BLaER1 treated with 17β-estradiol and CSF1 and Interleukin-3, amounts not matched to agents 10 nM and 100 nM (cell line): Measurements from ENCODE around the gene RNASE11.

Source experiments
- H3K27ac ChIP-seq, 11 experiments: shearing (Covaris generic); formaldehyde crosslinking; 2 replicates each; pipeline ENCODE4 v1.8.1; 2022
- H3K27me3 ChIP-seq, 11 experiments: shearing (Covaris generic); formaldehyde crosslinking; 2 replicates each; pipeline ENCODE4 v1.8.1; 2022
- H3K36me3 ChIP-seq, 11 experiments: shearing (Covaris generic); formaldehyde crosslinking; 2 replicates each; pipeline ENCODE4 v1.8.1; 2022
- H3K4me1 ChIP-seq, 10 experiments: shearing (Covaris generic); formaldehyde crosslinking; 2 replicates each; pipeline ENCODE4 v1.8.1; 2022
- H3K4me2 ChIP-seq, 11 experiments: shearing (Covaris generic); formaldehyde crosslinking; 2 replicates each; pipeline ENCODE4 v1.8.1; 2022
- H3K4me3 ChIP-seq, 10 experiments: shearing (Covaris generic); formaldehyde crosslinking; 2 replicates each; pipeline ENCODE4 v1.8.1; 2022
- H3K9ac ChIP-seq, 11 experiments: shearing (Covaris generic); formaldehyde crosslinking; 2 replicates each; pipeline ENCODE4 v1.8.1; 2022
- H3K9me3 ChIP-seq, 11 experiments: shearing (Covaris generic); formaldehyde crosslinking; replicated peaks in 1 of 11; 2 replicates each; pipeline ENCODE4 v1.8.1; 2022
- H4K20me1 ChIP-seq, 11 experiments: shearing (Covaris generic); formaldehyde crosslinking; 2 replicates each; pipeline ENCODE4 v1.8.1; 2022
- Cebpa-rat ChIP-seq, 11 experiments: shearing (Covaris generic); IDR thresholded peaks; 2 replicates each; pipeline ENCODE4 v1.8.1; 2022

The RNASE11 gene

DNA sequence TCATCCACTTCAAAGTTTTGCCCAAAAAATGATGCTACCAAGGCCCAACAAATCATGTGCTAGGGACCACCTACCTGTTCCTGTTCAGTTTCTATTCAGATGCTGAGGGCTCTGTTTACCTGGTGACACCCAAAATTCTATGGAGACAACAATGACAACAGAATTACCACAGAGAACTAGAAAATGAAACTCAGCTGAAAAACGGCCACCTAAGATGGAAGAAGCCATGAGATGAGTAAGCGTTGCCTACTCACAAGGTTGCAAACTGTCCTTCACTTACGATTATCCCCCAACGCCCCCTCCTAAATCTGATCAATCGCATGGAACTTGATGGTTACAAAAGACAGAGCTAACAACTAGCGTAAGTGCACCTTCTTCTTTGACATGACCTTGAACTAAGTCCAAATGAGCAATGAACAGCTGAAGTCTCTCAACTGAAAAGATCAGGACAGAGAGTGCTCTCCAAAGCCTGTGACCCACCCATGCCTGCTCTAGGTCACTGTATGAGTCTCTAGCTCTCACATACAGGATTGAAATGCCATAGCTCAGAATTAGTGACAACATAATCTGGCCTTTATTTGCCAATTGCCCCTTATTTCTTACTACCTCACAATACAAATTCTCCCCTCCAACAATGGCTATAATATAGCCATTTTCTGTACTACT is at the start of gene RNASE11:
RNASE11 (minus strand) TSS at position 513 of the 666 bp plus-strand sequence.
- Histone ChIP-seq H3K4me3 (no peak within 1 kb of the TSS), H4K20me1 (no peaks in the 10 kb centered on the region), H3K27ac (no peak within 1 kb of the TSS), H3K4me1 (peaks cover 0 to 3% (median 0%) of the 10 kb centered on the region in 10 experiments; a peak in 2 of 20 replicates), H3K9ac (no peak within 1 kb of the TSS), H3K9me3 (peaks cover 0 to 14% (median 0%) of the 10 kb centered on the region in 11 experiments; a peak in 2 of 22 replicates), H3K27me3 (no peaks in the 10 kb centered on the region), H3K36me3 (no peaks in the 10 kb centered on the region), H3K4me2 (no peak within 1 kb of the TSS)
- TF ChIP-seq Cebpa-rat (IDR thresholded peaks at IDR 0.05) = no peak

DNA sequence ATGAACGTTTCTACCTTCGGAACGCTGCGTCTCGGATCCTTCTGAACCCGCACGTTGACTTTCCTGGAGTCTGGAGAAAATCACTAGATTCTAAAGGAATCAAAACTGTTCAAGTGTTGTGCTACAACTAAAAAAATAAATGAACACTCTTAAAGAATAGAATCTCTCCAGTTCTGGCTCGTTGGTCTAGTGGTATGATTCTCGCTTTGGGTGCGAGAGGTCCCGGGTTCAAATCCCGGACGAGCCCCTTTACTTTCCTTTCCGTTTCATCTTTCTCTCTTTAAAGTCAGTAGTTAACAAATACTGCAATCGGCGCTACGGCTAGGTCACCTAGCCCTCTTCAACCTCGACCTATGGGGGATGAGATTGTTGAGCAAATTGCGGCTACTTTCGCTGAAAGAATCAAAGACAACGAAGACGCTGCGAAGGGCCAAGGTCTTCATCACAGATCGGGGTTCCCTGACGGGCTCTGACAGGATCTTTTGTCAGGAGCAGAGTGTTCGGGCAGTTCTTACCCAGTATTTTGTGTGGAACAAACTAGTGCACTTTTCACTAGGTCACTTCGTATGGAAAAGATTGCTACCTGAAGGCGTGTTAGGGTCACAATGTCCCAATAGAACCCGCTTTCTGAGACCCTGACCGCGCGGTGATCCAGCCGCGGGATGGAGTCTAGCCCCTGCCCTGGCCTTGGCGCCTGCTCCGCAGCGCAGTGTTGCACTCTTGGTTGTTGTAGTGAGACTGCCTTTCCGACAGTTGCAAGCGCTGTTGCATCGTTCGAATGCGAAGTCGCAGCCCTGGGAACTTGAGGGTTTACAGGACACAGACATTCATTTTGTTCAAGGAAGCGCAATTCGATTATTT is 45.3 kb upstream of the RNASE11 start:
- Histone ChIP-seq H3K27ac (no peak overlapping the region), H3K27me3 (peaks cover 54 to 68% (median 63%) of the 10 kb centered on the region in 11 experiments), H3K36me3 (no peaks in the 10 kb centered on the region), H3K9me3 (peaks cover 18 to 33% (median 27%) of the 10 kb centered on the region in 11 experiments), H3K4me3 (peak overlapping the region; percentile 28 to 65 (median 52); a peak in 16 of 20 replicates), H4K20me1 (peaks cover 0 to 7% (median 0%) of the 10 kb centered on the region in 11 experiments; a peak in 2 of 22 replicates), H3K9ac (no peak overlapping the region), H3K4me2 (peak overlapping the region; percentile 70 to 92 (median 85)), H3K4me1 (peaks cover 11 to 25% (median 21%) of the 10 kb centered on the region in 10 experiments)
- TF ChIP-seq Cebpa-rat (IDR thresholded peaks at IDR 0.05) = no peak

DNA sequence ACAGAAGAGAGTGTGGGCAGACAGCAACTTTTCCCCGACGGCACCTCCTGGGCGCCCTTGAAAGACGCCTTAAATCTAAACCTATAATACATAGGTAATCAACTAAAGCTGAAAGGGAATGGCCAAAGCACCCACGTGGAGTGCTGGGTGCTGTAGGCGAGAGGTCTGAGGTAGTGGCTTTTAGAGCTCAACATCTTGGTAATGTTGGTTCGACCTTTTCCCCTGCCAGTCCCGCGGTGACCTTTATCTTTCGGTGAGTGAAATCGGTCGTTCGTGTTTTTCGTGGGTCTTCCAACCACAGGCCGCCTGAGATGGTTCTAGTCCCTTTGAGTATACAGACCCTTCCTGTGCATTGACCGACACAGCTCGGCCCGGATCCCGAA is 44.6 kb upstream of the RNASE11 start:
- Histone ChIP-seq H3K4me2 (peak overlapping the region; percentile 70 to 92 (median 85)), H3K27ac (no peak overlapping the region), H3K4me3 (peak overlapping the region; percentile 28 to 65 (median 52); a peak in 18 of 20 replicates), H3K27me3 (peaks cover 60 to 74% (median 69%) of the 10 kb centered on the region in 11 experiments), H3K36me3 (no peaks in the 10 kb centered on the region), H3K9me3 (peaks cover 18 to 33% (median 27%) of the 10 kb centered on the region in 11 experiments), H3K4me1 (peaks cover 11 to 25% (median 21%) of the 10 kb centered on the region in 10 experiments), H4K20me1 (peaks cover 0 to 7% (median 0%) of the 10 kb centered on the region in 11 experiments; a peak in 2 of 22 replicates), H3K9ac (no peak overlapping the region)
- TF ChIP-seq Cebpa-rat (IDR thresholded peaks at IDR 0.05) = no peak

DNA sequence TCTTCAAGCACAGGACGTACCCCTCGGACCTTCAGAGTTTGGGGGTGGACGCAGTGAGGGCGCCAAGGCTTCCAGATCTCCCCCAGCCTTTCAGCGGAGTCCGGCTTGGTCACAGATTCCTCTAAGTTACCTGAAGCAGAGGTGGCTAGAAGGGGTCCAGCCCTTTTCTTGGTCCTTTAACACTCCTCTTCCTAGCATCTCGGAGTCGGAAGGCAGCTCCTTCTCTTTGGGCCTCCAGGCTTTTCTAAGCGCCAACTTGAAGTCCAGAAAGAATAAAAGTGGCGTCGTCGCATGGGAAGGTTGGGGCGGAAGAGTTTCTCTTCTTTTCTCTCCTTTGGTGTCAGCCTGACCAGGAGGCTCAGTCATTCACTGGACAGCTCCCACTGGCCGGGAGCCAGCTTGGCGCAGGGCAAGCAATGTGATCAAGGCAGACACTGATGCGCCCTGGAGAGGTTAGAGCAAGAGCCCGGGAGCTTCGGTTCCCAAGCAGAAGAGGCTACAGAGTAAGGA is 44.1 kb upstream of the RNASE11 start:
- Histone ChIP-seq H3K4me1 (peaks cover 11 to 25% (median 21%) of the 10 kb centered on the region in 10 experiments), H3K4me3 (peak overlapping the region; percentile 28 to 65 (median 52); a peak in 19 of 20 replicates), H3K27me3 (peaks cover 64 to 79% (median 73%) of the 10 kb centered on the region in 11 experiments), H4K20me1 (peaks cover 0 to 7% (median 0%) of the 10 kb centered on the region in 11 experiments; a peak in 2 of 22 replicates), H3K36me3 (no peaks in the 10 kb centered on the region), H3K9me3 (peaks cover 18 to 35% (median 27%) of the 10 kb centered on the region in 11 experiments), H3K4me2 (peak overlapping the region; percentile 70 to 92 (median 85)), H3K27ac (no peak overlapping the region), H3K9ac (peak overlapping the region in 3 of 11 experiments; percentile 12 to 50 (median 35); a peak in 5 of 22 replicates)
- no peak for TF ChIP-seq Cebpa-rat (IDR thresholded peaks at IDR 0.05)

GRCh38 chr14:20631023-20631879 is 43.5 kb upstream of the RNASE11 start:
- H3K4me2 ChIP-seq = peak overlapping the region; percentile 70 to 92 (median 85)
- peaks cover 0 to 7% (median 0%) of the 10 kb centered on the region in 11 experiments; a peak in 2 of 22 replicates for H4K20me1 ChIP-seq
- peak overlapping the region in 4 of 11 experiments; percentile 12 to 50 (median 36); a peak in 6 of 22 replicates for H3K9ac ChIP-seq
- peaks cover 11 to 25% (median 21%) of the 10 kb centered on the region in 10 experiments for H3K4me1 ChIP-seq
- peaks cover 71 to 86% (median 80%) of the 10 kb centered on the region in 11 experiments for H3K27me3 ChIP-seq
- H3K27ac ChIP-seq = no peak overlapping the region
- no peaks in the 10 kb centered on the region for H3K36me3 ChIP-seq
- peaks cover 18 to 42% (median 31%) of the 10 kb centered on the region in 11 experiments for H3K9me3 ChIP-seq
- H3K4me3 ChIP-seq = peak overlapping the region; percentile 28 to 65 (median 52); a peak in 19 of 20 replicates
- TF ChIP-seq Cebpa-rat (IDR thresholded peaks at IDR 0.05) = no peak

DNA sequence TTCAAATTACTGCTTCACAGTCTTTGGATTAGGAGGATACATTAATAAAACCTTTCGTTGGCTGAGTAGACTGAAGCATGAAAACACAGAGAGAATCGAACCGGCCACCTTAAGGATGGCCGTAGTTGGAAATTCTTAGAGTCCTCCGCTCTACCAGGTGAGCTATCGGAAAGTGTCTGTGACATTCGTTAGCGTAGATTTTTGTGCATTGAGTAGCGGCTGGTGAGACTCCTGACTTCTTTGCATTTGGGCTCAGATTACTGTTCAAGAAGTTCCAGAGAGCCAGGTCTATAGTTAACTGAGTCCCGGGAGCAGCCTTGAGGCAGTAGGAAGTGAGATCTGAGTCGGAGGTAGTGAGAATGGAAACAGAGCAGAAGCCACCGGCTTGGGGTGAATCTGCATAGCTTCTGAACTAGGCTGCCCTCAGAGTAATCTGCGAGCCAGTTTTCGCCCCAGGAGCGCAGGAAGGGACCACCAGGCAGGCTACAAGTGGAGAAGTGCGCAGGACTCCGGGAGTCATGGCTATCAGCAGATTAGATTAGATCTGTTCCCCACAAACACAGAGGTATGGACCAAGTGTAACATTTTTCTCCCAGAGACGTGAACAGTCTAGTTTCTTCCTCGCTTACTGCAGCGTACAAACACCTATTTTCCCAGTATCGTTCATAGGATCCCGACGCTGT is 42.7 kb upstream of the RNASE11 start:
- Histone ChIP-seq H3K9ac (peak overlapping the region in 3 of 11 experiments; percentile 6 to 38 (median 14); a peak in 2 of 22 replicates), H3K27me3 (peaks cover 79 to 93% (median 87%) of the 10 kb centered on the region in 11 experiments), H3K4me1 (peaks cover 11 to 25% (median 22%) of the 10 kb centered on the region in 10 experiments), H3K36me3 (no peaks in the 10 kb centered on the region), H3K4me2 (peak overlapping the region; percentile 70 to 92 (median 85)), H3K9me3 (peaks cover 18 to 49% (median 39%) of the 10 kb centered on the region in 11 experiments), H4K20me1 (peaks cover 0 to 7% (median 0%) of the 10 kb centered on the region in 11 experiments; a peak in 2 of 22 replicates), H3K27ac (no peak overlapping the region), H3K4me3 (peak overlapping the region; percentile 28 to 65 (median 52); a peak in 18 of 20 replicates)
- TF ChIP-seq Cebpa-rat (IDR thresholded peaks at IDR 0.05) = no peak

DNA sequence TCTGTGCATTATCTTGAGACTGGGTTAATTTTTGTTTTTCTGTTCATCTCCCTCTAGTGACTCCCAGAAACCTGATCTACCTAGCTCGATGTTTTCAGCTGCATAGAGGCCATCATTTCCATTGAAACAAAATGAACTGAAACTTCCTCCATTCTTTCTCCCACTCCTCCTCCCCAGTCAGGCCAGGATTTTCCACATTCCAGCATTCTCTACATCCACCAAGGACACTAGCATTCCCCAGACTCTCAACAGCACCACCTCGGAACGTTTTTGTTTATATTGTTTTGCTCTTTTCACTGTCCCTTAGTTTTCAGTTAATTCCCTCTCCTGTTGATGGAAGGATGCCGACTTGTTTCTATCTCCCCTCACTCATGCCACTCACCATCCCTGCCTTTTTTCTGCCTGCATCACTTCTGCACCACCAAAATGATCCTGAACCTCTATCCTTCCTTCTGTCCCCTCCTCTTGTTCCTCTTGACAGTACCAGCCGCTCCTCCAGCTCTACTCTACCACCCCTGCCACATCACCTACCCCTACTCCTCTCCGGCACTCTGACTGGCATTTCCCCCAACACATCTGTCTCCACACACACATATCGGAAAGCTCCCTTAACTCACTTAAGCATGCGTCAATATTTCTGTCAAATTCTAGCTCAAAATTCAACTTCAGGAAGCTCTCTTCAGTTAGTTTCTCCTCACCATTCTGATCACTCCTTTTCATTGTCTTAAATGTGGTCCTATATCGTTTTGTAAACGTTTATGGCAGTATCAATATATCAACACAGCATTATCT is 40.5 kb upstream of the RNASE11 start:
- no peak for TF ChIP-seq Cebpa-rat (IDR thresholded peaks at IDR 0.05)
- Histone ChIP-seq H3K27ac (no peak overlapping the region), H3K36me3 (no peaks in the 10 kb centered on the region), H3K27me3 (peaks cover 81 to 100% (median 99%) of the 10 kb centered on the region in 11 experiments), H3K4me2 (no peak overlapping the region), H3K9ac (no peak overlapping the region), H4K20me1 (peaks cover 0 to 7% (median 0%) of the 10 kb centered on the region in 11 experiments; a peak in 2 of 22 replicates), H3K9me3 (peaks cover 3 to 37% (median 26%) of the 10 kb centered on the region in 11 experiments), H3K4me1 (peaks cover 32 to 47% (median 43%) of the 10 kb centered on the region in 10 experiments), H3K4me3 (no peak overlapping the region)
